ENCODE results near the gene LIPE.

The LIPE gene

GRCh38 chr19:42443944-42444398 lies 16.8 kb upstream of the LIPE start:
- no peak for DNase-seq (ENCODE audit: low read depth in 2 of 2)

DNA sequence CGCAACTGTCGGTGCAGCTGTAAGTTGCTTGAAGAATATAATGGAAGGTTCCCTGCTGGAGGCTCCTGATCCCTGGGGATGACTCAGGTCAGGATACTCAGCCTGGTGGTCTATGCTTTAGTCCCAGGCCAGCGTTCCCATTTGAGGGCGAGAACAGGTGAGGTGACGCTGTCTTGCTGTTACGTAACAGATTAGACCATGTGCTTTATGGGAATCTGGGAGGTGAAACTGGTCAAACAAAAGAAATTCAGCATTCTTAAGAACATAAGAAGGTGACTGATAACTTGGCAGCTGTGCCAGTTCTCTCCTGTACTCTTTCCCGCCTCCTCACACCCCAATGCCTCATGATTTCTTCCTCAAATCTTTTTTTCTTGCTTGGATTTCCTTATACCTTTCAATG lies 15.6 kb upstream of the LIPE start, which contains the start of gene CXCL17:
Gene CXCL17 (minus strand): TSS at position 114 of the 400 bp plus-strand sequence. CDS start 114 bp downstream, outside the sequence.
- no peak for DNase-seq (ENCODE audit: low read depth in 2 of 2)

- no peak for DNase-seq (ENCODE audit: low read depth in 2 of 2)
Measured at GRCh38 chr19:42441049-42441445, 13.9 kb upstream of the LIPE start.

DNA sequence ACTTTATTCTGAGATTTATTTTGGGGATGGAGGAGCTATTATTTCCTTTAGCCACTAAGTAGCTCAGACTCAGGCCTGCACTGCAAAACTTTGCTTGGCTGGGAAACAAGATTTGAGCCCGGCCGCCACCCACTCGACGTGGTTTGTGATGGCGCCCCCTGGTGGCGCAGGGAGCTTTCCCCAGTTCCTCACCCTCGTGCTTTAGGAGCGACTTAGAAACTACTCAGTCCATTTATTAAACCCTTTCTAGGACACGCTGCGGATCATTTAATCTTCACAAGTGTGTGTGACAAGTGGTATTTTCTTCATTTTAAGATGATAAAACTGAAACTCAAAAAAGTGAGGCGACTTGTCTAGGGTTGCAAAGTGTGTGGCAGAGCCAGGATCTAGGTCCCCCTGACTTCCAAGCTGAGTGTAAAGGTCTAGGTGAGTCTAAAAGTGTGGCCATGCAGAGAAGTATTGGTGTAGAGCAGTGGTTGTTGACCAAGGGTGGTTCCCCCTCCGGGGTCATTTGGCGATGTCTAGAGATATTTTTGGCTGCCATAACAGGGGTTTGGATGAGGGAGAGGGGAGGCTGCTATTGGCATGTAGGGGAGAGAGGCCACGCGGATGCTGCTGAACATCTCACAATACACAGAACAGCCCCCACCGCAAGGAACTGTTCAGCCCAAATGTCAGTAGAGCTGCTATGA lies 13.3 kb upstream of the LIPE start:
- peak; percentile 75 to 80 for DNase-seq (ENCODE audit: low read depth in 2 of 2)

GRCh38 chr19:42436006-42436405 lies 8.8 kb upstream of the LIPE start:
- no peak for DNase-seq (ENCODE audit: low read depth in 2 of 2)

DNA sequence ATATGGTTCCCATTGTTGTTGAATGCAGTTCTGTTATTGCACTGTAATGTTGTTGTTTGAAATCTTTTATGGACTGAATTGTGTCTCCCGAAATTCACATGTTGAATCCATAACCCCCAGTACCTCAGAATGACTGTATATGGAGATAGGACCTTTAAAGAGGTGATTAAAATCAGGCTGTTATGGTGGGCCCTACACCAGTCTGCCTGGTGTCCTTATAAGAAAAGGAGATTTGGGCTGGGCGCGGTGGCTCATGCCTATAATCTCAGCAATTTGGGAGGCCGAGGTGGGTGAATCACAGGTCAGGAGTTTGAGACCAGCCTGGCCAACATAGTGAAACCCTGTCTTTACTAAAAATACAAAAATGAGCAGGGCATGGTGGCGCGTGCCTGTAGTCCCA lies 8.1 kb upstream of the LIPE start:
- no peak for DNase-seq (ENCODE audit: low read depth in 2 of 2)

DNA sequence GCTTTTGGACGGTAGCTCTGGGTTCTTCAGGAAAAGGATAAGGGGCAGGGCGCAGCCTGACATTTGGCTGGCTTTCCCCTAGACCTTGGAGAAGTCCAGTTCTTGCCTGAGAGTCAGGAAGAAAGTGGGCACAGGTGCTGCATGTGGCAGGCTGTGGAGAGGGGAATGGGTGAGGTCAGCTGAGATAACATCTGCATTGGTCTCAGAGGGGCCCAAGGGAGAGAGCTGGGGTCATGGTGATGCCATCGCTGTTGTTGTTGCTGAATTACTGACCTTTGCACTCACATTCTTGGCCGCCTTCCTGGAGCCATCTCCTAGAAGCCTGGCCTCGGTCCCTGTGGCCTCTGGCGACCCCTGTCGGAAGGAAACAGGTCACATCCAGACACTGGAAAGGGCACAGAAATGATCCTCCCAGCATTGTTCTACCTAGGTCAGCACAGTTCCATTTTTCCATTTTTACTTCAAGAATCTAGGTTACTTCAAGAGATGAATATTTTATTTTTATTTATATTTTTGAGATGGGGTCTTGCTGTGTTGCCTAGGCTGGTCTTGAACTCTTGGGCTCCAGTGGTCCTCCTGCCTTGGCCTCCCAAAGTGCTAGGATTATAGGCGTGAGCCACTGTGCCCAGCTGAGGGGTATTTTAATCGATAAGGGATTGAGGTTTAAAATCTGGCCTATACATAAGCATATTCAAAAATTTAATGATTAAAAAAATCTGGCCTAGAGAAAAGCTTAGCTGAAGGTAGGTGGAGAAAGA lies 6.5 kb upstream of the LIPE start:
- peak; percentile 45 to 46 for DNase-seq (ENCODE audit: low read depth in 2 of 2)

DNA sequence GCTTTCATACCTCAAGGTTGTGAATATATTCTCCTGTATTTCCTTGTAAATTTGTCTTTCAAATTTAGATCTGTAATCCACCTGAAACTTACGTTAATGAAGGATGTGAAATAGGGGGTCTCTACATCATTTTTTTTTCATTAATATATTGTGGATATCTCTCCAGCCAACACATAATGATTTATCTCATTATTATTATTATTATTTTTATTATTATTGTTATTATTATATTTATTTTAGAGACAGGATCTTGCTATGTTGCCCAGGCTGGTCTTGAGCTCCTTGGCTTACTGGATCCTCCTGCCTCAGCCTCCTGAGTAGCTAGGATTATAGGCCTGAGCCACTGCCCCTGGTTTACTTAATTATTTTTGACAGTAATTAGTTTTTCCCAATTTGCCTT lies 4.3 kb upstream of the LIPE start:
- no peak for DNase-seq (ENCODE audit: low read depth in 2 of 2)

- no peak for DNase-seq (ENCODE audit: low read depth in 2 of 2)
Measured at GRCh38 chr19:42428676-42429075, 1.5 kb upstream of the LIPE start.

GRCh38 chr19:42426643-42427042 lies 545 bp downstream of the LIPE start:
- DNase-seq (ENCODE audit: low read depth in 2 of 2), result no peak

- no peak for DNase-seq (ENCODE audit: low read depth in 2 of 2)
Measured at GRCh38 chr19:42424712-42425131, 2.5 kb downstream of the LIPE start.

DNA sequence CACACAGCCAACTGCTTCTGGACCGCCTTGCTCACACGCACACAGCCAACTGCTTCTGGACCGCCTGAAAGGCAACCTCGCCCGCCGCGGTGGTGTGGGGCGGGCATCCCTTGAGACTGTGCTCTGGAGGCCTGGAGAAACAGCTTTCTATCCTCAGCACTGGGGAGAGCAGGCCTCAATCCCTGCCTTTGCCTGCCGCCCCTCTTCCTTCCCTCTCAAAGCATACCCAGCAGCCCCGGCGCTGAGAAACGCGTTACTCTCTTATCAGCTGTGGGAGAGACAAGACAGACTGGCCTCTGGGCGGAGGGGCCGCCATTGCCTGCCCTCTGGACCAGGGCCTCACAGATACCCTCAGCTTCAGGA lies 2.9 kb downstream of the LIPE start:
- DNase-seq (ENCODE audit: low read depth in 2 of 2), result no peak

DNA sequence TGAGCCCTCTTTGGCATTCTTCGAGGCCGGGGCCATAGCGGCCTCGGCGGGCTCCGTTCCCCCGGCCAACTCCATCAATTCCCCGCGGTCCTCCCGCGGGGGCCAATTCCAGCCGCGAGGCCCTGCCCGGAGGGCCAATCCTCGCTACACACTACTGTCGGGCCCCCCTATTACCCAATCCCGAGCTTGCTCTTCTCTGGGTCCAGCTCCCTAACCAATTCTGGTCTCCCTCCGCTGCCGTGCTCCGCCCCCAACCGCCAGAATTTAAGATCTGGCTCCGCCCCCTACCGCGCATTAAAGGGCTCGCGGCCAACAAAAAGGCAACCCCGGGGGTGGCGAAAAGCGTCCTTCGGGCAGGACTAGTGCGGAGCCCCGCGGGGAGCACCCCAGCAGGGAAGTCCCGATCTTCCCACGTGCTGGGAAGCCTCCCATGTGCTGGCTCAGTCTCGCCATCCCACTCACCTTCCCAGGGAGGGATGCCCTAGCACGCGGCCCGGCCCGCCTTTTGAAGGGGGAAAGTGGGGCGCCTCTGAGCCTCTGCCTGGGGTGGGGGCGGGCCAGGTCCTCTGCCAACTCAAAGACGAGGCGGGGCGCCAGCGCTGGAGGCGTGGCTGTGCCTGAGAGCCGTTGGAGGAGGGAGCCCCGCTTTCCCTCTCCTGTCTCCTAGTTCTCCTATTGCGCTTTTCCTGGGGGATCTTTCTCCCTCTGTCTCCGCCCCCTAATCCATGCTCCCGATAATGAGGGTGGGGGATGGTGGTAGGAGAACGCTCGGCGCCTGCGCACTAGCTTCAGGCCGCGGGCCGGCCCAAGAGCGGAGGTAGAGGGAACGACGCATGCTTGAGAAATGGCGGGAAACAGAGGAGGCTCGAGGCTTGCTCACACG lies 3.5 kb downstream of the LIPE start:
- peak; percentile 82 to 92 for DNase-seq (ENCODE audit: low read depth in 2 of 2)

- peak in 1 of 2 donors; percentile 22 for DNase-seq (ENCODE audit: low read depth in 2 of 2)
Measured at GRCh38 chr19:42422901-42423461, 4.2 kb downstream of the LIPE start.

- no peak for DNase-seq (ENCODE audit: low read depth in 2 of 2)
Measured at GRCh38 chr19:42422092-42422900, 4.9 kb downstream of the LIPE start.

GRCh38 chr19:42421591-42422031 lies 5.6 kb downstream of the LIPE start:
- no peak for DNase-seq (ENCODE audit: low read depth in 2 of 2)

DNA sequence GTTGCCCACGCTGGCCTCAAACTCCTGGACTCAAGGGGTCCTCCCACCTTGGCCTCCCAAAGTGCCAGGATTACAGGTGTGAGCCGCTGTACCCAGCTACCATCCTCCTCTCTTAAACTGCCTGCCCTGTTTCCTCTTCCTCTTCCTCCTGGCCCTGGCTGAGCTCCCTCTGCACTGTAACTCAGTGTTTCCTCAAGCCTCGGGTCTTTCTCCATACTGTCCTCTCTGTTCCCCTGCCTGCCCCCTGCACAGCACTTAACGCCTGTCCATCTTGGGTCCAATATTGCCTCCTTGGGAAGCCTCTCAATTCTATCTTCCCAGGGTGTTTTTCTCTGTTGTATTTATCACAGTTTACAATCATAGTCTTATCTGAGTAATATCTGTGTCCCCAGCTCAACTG lies 6.1 kb downstream of the LIPE start:
- no peak for DNase-seq (ENCODE audit: low read depth in 2 of 2)

- DNase-seq (ENCODE audit: low read depth in 2 of 2), result peak; percentile 64 to 68
Measured at GRCh38 chr19:42420055-42420544, 7.1 kb downstream of the LIPE start.

DNA sequence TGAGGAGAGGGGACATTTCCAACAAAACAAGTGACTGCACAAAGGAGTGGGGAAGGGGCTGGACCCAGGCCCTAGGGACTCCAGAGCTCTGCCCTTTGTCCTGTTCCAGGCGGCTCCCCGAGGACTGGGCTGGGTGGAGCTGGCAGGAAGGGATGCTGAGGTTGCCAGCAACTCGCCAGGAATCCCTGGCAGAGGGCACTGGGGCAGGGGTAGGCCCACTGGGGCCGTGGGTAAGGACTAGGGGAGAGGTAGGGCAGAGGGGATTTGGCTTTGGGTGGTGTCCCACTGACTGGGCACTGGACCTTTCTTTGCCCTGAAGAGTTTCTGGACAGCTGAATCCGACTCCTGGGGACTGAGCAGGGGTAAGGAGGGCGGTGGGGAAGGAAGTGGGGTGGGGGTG lies 7.9 kb downstream of the LIPE start:
- no peak for DNase-seq (ENCODE audit: low read depth in 2 of 2)

- no peak for DNase-seq (ENCODE audit: low read depth in 2 of 2)
Measured at GRCh38 chr19:42412661-42413076, 14.5 kb downstream of the LIPE start.

- no peak for DNase-seq (ENCODE audit: low read depth in 2 of 2)
Measured at GRCh38 chr19:42412227-42412626, 15.0 kb downstream of the LIPE start.

Measured in stimulated activated CD8-positive, alpha-beta memory T cell treated with anti-CD3 and anti-CD28 coated beads, Interleukin-2, amount 100 ng/mL, for 48 hours (primary cell).